SU-DHL-6 (cell line): ENCODE results near the gene AGR2.

Source experiments
- EZH2phosphoT487 ChIP-seq: fragments of 200-600 bp; sonication (generic), shearing (Covaris generic); conservative IDR thresholded peaks from 2 replicates; pipeline ENCODE4 v1.6.1; 2018; ENCODE audit warnings: mild to moderate bottlenecking, antibody characterized with exemption, low read length, moderate library complexity, mixed read lengths
- TF ChIP-seq, protein P1 (sequence below): fragments of 200-600 bp; sonication (generic); IDR thresholded peaks from one replicate; pipeline ENCODE4 v1.5.1; 2017; ENCODE audit warnings: antibody characterized with exemption, mild to moderate bottlenecking, low read length, moderate library complexity; ENCODE audit not compliant: insufficient read depth, poor library complexity, severe bottlenecking

DNA sequence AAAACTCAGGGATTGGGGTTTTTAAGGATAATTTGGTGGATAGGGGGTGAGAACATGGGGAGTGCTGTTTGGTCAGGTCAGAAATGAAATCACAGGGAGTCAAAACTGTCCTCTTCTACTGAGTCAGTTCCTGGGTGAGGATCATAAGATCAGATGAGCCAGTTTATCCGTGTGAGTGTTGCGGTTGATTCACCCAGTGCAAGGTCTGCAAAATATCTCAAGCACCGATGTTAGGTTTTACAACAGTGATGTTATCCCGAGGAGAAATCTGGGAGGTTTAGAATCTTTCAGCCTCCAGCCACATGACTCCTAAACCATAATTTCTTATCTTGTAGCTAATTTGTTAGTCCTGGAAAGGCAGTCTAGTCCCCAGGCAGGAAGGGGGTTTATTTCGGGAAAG lies 31.7 kb upstream of the AGR2 start:
- TF ChIP-seq, protein P1, sequence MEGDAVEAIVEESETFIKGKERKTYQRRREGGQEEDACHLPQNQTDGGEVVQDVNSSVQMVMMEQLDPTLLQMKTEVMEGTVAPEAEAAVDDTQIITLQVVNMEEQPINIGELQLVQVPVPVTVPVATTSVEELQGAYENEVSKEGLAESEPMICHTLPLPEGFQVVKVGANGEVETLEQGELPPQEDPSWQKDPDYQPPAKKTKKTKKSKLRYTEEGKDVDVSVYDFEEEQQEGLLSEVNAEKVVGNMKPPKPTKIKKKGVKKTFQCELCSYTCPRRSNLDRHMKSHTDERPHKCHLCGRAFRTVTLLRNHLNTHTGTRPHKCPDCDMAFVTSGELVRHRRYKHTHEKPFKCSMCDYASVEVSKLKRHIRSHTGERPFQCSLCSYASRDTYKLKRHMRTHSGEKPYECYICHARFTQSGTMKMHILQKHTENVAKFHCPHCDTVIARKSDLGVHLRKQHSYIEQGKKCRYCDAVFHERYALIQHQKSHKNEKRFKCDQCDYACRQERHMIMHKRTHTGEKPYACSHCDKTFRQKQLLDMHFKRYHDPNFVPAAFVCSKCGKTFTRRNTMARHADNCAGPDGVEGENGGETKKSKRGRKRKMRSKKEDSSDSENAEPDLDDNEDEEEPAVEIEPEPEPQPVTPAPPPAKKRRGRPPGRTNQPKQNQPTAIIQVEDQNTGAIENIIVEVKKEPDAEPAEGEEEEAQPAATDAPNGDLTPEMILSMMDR, result no peak
- TF ChIP-seq EZH2phosphoT487, result no peak
